Naive thymus-derived CD8-positive, alpha-beta T cell (primary cell): ENCODE measurements around the gene MRPL22. TPM values are rescaled to one million over a fixed set of nuclear protein-coding genes. Genes with fewer than 3 reads are reported as not detected.
"Not testable (repeated sequence)": the region's sequence is repeated elsewhere in the genome, so short reads cannot be mapped to it uniquely, and the experiment has no call there.

ENCODE experiments used
- ATAC-seq, 2 donors: fragments of 150-1000 bp; cut with Tn5 transposase in 1 of 2; sonication (Bioruptor Pico), chemical (Tn5 transposase) in 1 of 2; 1 replicate in 1 of 2; 2 replicates in 1 of 2; pipeline ENCODE4 v1.10.0; 2021; ENCODE audit warnings: mild to moderate bottlenecking in 2 of 2, moderate library complexity in 2 of 2
- POLR2A ChIA-PET: fragments of 350-600 bp; sonication (Branson Sonifier 250); formaldehyde crosslinking; loops from one replicate; lab custom pipeline; 2021; ENCODE audit warnings: antibody characterized with exemption; lab: Charles Lee
- DNase-seq, 10 donors: peaks; one replicate each; pipeline versions ENCODE4 v3.0.0 to v3.0.0-alpha.2; 2020 to 2022
- H3K27ac Mint-ChIP-seq, 10 donors: one replicate each; pipeline ENCODE4 v1.8.0; 2020 to 2022; ENCODE audit warnings: mild to moderate bottlenecking in 10 of 10, mixed read lengths in 10 of 10, moderate library complexity in 4 of 10, inconsistent platforms in 1 of 10
- H3K27me3 Mint-ChIP-seq, 5 donors: one replicate each; pipeline ENCODE4 v1.8.0; 2021 to 2022; ENCODE audit warnings: mixed read lengths in 5 of 5
- H3K36me3 Mint-ChIP-seq, 3 donors: one replicate each; pipeline ENCODE4 v1.8.0; 2020 to 2022; ENCODE audit warnings: mixed read lengths in 3 of 3, mild to moderate bottlenecking in 2 of 3, inconsistent platforms in 1 of 3
- H3K4me1 Mint-ChIP-seq, 4 donors: one replicate each; pipeline ENCODE4 v1.8.0; 2021 to 2022; ENCODE audit warnings: mixed read lengths in 4 of 4
- H3K4me3 Mint-ChIP-seq, 10 donors: one replicate each; pipeline ENCODE4 v1.8.0; 2020 to 2022; ENCODE audit warnings: mild to moderate bottlenecking in 10 of 10, mixed read lengths in 10 of 10, moderate library complexity in 6 of 10, inconsistent platforms in 1 of 10
- H3K9me3 Mint-ChIP-seq, 9 donors: one replicate each; pipeline ENCODE4 v1.8.0; 2020 to 2022; ENCODE audit warnings: mixed read lengths in 9 of 9, mild to moderate bottlenecking in 3 of 9, inconsistent platforms in 1 of 9, moderate library complexity in 1 of 9
- polyA plus RNA-seq, 3 donors: library from polyadenylated mRNA; unstranded; fragments of 300-500 nt; fragmentation: Illumina TruSeq; gene quantifications; one replicate each; pipeline ENCODE4 v1.2.3, GENCODE V29; 2021
- total RNA-seq, 8 experiments: library from RNA in 2 of 8; stranded (reverse) in 2 of 8; gene quantifications; one replicate each; pipeline ENCODE4 v1.2.3 and lab custom pipeline; 2021 to 2026

Gene MRPL22
- total and polyA plus RNA-seq, 5 experiments from 2014 or later, result 25.6 to 108 (median 71.8) TPM

DNA sequence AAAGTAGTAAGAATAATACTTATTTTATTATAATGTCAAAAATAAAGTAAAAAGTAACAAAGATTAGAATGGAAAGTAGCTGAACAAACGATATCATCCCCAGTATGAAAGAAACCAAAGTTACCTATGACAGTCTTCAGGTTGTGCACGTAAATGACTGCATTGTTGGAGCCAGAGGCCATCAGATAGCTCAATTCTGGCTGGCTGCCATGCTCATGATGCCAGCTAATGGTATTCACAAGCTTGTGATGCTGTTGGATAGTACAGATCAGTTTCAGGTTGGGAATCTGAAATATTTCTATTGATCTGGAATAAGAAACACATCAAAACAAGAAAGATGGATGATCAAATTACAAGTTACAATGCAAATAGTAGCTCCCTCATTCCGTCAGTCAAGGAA lies 24.0 kb upstream of the MRPL22 start:
- DNase-seq (no peak), ATAC-seq (no peak)
- Mint-ChIP-seq H3K27ac (no peak overlapping the region), H3K27me3 (no peaks in the 10 kb centered on the region), H3K4me1 (no peaks in the 10 kb centered on the region), H3K36me3 (peaks cover 0 to 80% (median 26%) of the 10 kb centered on the region in 3 donors), H3K4me3 (no peak overlapping the region), H3K9me3 (no peaks in the 10 kb centered on the region)
- POLR2A ChIA-PET, result interaction anchor here (1.2 kb wide), 1 partner anchor 17 kb away, joined by 5 read pairs; no protein-coding TSS in a partner anchor

- POLR2A ChIA-PET, result no interaction called here
- no peaks in the 10 kb centered on the region for H3K4me1 Mint-ChIP-seq
- no peaks in the 10 kb centered on the region for H3K27me3 Mint-ChIP-seq
- peaks cover 0 to 75% (median 23%) of the 10 kb centered on the region in 3 donors for H3K36me3 Mint-ChIP-seq
- no peak for DNase-seq
- no peaks in the 10 kb centered on the region for H3K9me3 Mint-ChIP-seq
- no peak for ATAC-seq
- no peak overlapping the region for H3K4me3 Mint-ChIP-seq
- H3K27ac Mint-ChIP-seq, result no peak overlapping the region
These were observed 23.1 kb upstream of the MRPL22 start for GRCh38 chr5:154917757-154918156.

DNA sequence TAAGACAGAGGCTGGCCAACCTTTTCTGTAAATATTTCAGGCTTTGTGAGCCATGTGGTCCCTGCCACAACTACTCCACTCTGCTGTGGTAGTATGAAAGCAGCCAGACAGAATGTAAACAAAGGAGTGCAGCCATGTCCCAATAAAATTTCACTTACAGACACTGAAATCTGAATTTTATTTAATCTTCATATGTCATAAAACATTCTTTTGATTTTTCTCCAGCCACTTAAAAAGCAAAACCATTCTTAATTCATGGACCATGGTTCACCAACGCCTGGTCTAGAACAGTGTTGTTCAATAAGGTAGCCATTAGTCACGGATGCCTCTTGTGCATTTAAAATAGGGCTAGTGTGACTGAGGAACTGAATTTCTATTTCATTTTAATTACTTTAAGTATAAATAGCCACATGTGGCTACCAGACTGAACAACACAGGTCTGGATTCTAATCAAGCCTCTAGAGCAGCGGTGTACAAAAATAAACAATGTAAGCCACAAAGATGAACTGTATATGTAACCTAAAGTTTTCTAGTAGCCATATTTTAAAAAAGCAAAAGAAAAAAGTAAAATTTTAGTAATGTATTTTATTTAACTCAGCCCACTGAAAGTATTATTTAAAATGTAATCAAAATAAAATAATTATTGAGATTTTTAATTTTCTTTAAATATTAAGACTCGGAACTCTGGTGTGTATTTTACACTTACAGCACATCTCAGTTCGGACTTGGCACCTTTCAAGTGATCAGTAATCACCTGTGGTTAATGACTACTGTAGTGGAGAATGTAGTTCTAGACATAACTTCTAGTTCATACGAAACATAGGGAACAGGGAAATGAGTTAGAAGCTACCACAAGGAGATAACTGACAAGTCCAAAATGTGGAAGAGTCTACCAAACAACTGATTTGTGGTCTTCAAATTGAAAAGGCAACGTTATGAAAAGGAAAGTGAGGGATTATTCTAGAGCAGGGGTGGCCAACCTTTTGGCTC lies 17.1 kb upstream of the MRPL22 start:
- peaks cover 0 to 91% (median 31%) of the 10 kb centered on the region in 3 donors for H3K36me3 Mint-ChIP-seq
- ATAC-seq, result no peak
- no peaks in the 10 kb centered on the region for H3K9me3 Mint-ChIP-seq
- no peak overlapping the region for H3K27ac Mint-ChIP-seq
- no peak for DNase-seq
- POLR2A ChIA-PET, result no interaction called here
- H3K4me1 Mint-ChIP-seq, result no peaks in the 10 kb centered on the region
- H3K27me3 Mint-ChIP-seq, result no peaks in the 10 kb centered on the region
- no peak overlapping the region for H3K4me3 Mint-ChIP-seq

DNA sequence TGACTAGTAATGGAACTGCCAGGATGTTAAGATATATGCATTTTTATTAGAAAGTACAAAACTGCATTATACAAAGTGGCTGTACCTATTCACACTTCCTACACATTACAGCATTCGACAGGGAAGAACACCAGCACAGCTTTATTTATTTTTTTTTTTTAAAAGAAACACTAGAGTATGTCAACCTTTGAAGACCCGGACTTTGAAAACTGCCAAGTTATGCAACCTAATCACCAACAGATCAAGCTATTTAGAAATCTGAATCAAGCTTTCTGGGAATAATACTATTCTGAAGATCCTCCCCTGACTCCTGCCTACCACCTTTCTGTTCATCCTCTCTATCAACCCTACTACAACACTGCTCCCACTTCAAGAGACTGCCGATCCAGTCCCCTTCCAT lies 7.3 kb upstream of the MRPL22 start:
- no peak for DNase-seq
- Mint-ChIP-seq H3K27me3 (no peaks in the 10 kb centered on the region), H3K9me3 (no peaks in the 10 kb centered on the region), H3K4me1 (peaks cover 13 to 34% (median 31%) of the 10 kb centered on the region in 4 donors), H3K36me3 (peaks cover 12 to 57% (median 16%) of the 10 kb centered on the region in 3 donors), H3K27ac (peak overlapping the region in 1 of 10 donors; percentile 26), H3K4me3 (peak overlapping the region in 1 of 10 donors; percentile 16)
- POLR2A ChIA-PET, result no interaction called here
- ATAC-seq, result no peak

DNA sequence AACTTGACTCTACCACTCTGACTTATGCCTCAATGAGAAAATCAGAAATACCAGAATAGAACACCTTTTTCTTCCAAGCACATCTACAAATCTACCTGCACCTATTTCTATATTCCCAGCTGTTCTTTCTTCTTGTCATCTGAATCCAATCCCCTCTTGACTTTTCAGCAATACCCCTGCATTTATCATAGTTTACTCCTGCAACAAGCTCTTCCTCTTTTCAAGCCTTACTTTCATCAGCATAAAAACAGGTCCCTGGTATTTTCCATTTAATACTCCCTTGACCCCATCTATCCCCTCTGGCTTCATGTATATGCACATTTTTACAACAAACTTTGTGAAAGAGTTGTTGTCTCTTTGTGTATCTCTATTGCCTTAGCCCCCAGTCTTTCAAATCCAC lies 6.0 kb upstream of the MRPL22 start:
- H3K4me3 Mint-ChIP-seq, result no peak overlapping the region
- H3K27ac Mint-ChIP-seq, result peak overlapping the region in 1 of 10 donors; percentile 2
- DNase-seq (no peak), ATAC-seq (no peak)
- POLR2A ChIA-PET, result no interaction called here
- H3K36me3 Mint-ChIP-seq, result peaks cover 12 to 44% (median 16%) of the 10 kb centered on the region in 3 donors
- H3K27me3 Mint-ChIP-seq, result no peaks in the 10 kb centered on the region
- no peaks in the 10 kb centered on the region for H3K9me3 Mint-ChIP-seq
- H3K4me1 Mint-ChIP-seq, result peaks cover 19 to 44% (median 39%) of the 10 kb centered on the region in 4 donors

GRCh38 chr5:154937186-154937717 lies 3.6 kb upstream of the MRPL22 start:
- H3K9me3 Mint-ChIP-seq, result no peaks in the 10 kb centered on the region
- DNase-seq (no peak), ATAC-seq (no peak)
- H3K27me3 Mint-ChIP-seq, result peaks cover 0 to 4% (median 0%) of the 10 kb centered on the region in 5 donors
- POLR2A ChIA-PET, result interaction anchor here (1.1 to 1.7 kb wide), 2 partner anchors 35 to 80 kb away, joined by 3 to 6 read pairs; no protein-coding TSS in a partner anchor
- peaks cover 7 to 27% (median 9%) of the 10 kb centered on the region in 3 donors for H3K36me3 Mint-ChIP-seq
- H3K4me3 Mint-ChIP-seq, result peak overlapping the region; percentile 86 to 93 (median 90)
- H3K4me1 Mint-ChIP-seq, result peaks cover 23 to 61% (median 57%) of the 10 kb centered on the region in 4 donors
- H3K27ac Mint-ChIP-seq, result peak overlapping the region in 7 of 10 donors; percentile 49 to 94 (median 85)

DNA sequence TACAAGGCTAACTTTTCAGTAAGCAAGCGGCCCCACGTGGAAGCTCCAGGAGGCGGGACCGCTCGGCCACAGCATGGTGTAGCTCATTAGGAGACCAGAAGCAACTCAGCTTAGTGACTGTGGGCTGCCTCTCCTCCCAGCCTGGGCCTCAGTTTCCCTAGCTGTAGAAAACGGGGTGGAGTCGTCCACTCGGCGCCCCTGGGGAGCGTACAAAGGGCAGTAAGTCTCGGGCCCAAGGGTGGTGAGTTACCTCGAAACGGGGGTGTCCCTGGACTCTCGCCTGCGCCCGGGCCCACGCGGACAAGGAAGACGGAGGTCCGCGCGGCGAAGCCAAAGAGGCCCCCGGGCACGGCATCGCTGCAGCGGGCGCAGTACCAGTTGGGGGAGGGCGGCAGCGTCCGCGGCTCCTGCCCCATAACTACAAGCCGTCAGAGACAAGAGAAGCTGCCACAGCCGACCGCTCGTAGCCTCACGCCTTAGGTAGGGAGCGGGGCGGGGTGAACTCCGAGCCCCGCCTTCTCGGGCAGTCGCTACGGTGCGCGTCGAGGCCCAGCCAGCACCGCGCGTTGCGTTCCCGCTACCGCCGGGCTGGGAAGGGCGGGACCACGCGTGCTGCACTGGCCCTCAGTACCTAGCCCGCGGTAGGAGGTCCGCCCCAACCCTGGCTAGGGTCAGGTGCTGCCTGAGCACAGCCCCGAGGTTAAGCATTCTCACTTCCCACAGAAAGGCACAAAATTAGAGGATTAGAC lies 3.0 kb upstream of the MRPL22 start, which contains the start of gene GEMIN5:
GEMIN5 (minus strand) TSS at position 494 of the 749 bp plus-strand sequence; CDS start at position 416, 78 bp downstream.
- Mint-ChIP-seq H3K27me3 (peaks cover 0 to 4% (median 0%) of the 10 kb centered on the region in 5 donors), H3K4me3 (peak within 1 kb of the TSS; percentile 86 to 98 (median 93)), H3K27ac (peak within 1 kb of the TSS; percentile 49 to 94 (median 84)), H3K36me3 (peaks cover 4 to 25% (median 9%) of the 10 kb centered on the region in 3 donors), H3K9me3 (no peaks in the 10 kb centered on the region), H3K4me1 (peaks cover 27 to 67% (median 64%) of the 10 kb centered on the region in 4 donors)
- POLR2A ChIA-PET, result interaction anchor here (1.1 to 1.7 kb wide), 2 partner anchors 36 to 81 kb away, joined by 3 to 6 read pairs; no protein-coding TSS in a partner anchor
- ATAC-seq (peak; percentile 84 to 91), DNase-seq (peak; percentile 72 to 87 (median 78))

DNA sequence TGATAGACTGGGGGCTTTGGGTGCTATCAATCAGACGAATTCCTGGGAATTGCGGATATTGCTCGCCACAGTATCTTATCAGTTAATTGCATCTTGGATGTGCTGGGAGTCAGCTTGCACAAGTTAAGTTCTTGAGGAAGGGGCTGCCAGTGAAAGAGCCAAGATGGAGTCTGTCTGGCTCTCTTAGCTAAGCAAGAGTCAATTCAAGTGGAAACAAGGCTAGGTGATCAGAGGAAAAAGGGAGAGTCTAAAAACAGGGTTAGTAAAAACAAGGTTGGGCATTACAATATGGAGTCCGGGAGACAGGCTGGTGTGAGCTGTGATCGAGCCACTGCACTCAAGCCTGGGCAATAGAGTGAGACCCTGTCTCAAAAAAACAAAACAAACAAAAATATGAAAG lies 1.5 kb upstream of the MRPL22 start:
- ATAC-seq, DNase-seq, H3K27me3 Mint-ChIP-seq, H3K9me3 Mint-ChIP-seq: not testable (repeated sequence)
- POLR2A ChIA-PET, result interaction anchor here (0.7 kb wide), 1 partner anchor 811 kb away, joined by 3 read pairs; no protein-coding TSS in a partner anchor
- Mint-ChIP-seq H3K36me3 (peaks cover 4 to 20% (median 9%) of the 10 kb centered on the region in 3 donors), H3K4me1 (peaks cover 29 to 68% (median 65%) of the 10 kb centered on the region in 4 donors), H3K4me3 (peak overlapping the region; percentile 23 to 99 (median 96)), H3K27ac (peak overlapping the region in 8 of 10 donors; percentile 9 to 98 (median 63))

DNA sequence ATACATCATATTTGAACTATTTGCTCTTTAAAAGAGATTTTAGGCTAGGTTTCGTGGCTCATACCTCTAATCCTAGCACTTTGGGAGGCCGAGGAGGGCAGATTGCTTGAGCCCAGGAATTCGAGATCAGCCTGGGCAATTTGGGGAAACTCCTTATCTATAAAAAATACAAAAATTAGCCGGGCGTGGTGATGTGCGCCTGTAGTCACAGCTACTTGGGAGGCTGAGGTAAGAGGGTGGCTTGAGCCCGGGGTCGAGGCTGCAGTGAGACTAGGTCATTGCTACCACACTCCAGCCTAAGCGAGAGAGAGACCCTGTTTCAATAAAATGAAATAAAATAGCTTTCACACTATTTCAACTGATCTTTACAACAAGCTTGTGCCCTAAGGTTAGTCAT lies 500 bp upstream of the MRPL22 start:
- Mint-ChIP-seq H3K9me3 (no peaks in the 10 kb centered on the region), H3K4me3 (peak overlapping the region; percentile 89 to 99 (median 98)), H3K36me3 (peaks cover under 1 to 10% (median 3%) of the 10 kb centered on the region in 3 donors), H3K27me3 (peaks cover 0 to 4% (median 0%) of the 10 kb centered on the region in 5 donors), H3K27ac (peak overlapping the region; percentile 95 to 99 (median 97)), H3K4me1 (peaks cover 20 to 62% (median 56%) of the 10 kb centered on the region in 4 donors)
- no peak for DNase-seq
- POLR2A ChIA-PET, result interaction anchor here (1.0 kb wide), 1 partner anchor 13 kb away, joined by 4 read pairs; no protein-coding TSS in a partner anchor
- ATAC-seq, result no peak

DNA sequence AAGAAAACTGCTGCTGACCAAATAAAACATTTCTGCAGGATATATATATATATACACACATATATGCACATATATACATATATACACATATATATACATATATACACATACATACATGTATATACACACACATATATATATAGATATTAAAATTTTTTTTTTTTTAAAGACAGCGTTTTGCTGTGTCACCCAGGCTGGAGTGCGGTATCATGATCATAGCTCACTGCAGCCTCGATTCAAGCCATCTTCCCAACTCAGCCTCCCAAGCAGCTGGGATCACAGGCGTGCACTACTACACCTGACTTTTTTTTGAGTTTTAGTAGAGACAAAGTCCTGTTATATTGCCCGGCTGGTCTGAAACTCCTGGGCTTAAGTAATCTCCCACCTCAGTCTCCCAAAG lies 2.7 kb downstream of the MRPL22 start:
- H3K27ac Mint-ChIP-seq, result no peak overlapping the region
- ATAC-seq, result no peak
- peaks cover 0 to 15% (median 0%) of the 10 kb centered on the region in 3 donors for H3K36me3 Mint-ChIP-seq
- POLR2A ChIA-PET, result no interaction called here
- H3K27me3 Mint-ChIP-seq, result peaks cover 0 to 4% (median 0%) of the 10 kb centered on the region in 5 donors
- peaks cover 21 to 54% (median 49%) of the 10 kb centered on the region in 4 donors for H3K4me1 Mint-ChIP-seq
- H3K4me3 Mint-ChIP-seq, result peak overlapping the region in 1 of 10 donors; percentile 23
- no peak for DNase-seq
- H3K9me3 Mint-ChIP-seq, result no peaks in the 10 kb centered on the region

- no peak overlapping the region for H3K27ac Mint-ChIP-seq
- H3K4me1 Mint-ChIP-seq, result peaks cover 26 to 57% (median 54%) of the 10 kb centered on the region in 4 donors
- ATAC-seq, result no peak
These were observed 3.8 kb downstream of the MRPL22 start for GRCh38 chr5:154944716-154945115.

More at GRCh38 chr5:154944716-154945115, 3.8 kb downstream of the MRPL22 start:
- peaks cover 0 to 4% (median 0%) of the 10 kb centered on the region in 5 donors for H3K27me3 Mint-ChIP-seq
- POLR2A ChIA-PET, result no interaction called here
- no peak overlapping the region for H3K4me3 Mint-ChIP-seq
- no peaks in the 10 kb centered on the region for H3K9me3 Mint-ChIP-seq
- DNase-seq, result no peak
- peaks cover 0 to 25% (median 0%) of the 10 kb centered on the region in 3 donors for H3K36me3 Mint-ChIP-seq
